Panc1 (cell line): ENCODE data around the gene MTFR2. TPM values are rescaled to one million over a fixed set of nuclear protein-coding genes. Genes with fewer than 3 reads are reported as not detected.

Source experiments
- ATAC-seq: fragments of 200-7000 bp; cut with Tn5 transposase; 2 replicates; pipeline ENCODE4 v1.9.1; 2020; ENCODE audit warnings: mild to moderate bottlenecking, moderate library complexity
- BruUV-seq: library from RNA; stranded (reverse); fragments of 400-500 nt; replicated peaks from 2 replicates; lab custom pipeline; 2021; lab: Mats Ljungman, UMichigan
- CTCF ChIA-PET: fragments of 300-600 bp; sonication (Branson Sonifier 250); formaldehyde crosslinking; loops from one replicate; lab custom pipeline; 2022; ENCODE audit warnings: antibody characterized with exemption; lab: Charles Lee
- POLR2A ChIA-PET: fragments of 300-600 bp; sonication (Branson Sonifier 250); formaldehyde crosslinking; loops from one replicate; lab custom pipeline; 2022; ENCODE audit warnings: antibody characterized with exemption; lab: Charles Lee
- DNase-seq: peaks from one replicate; pipeline ENCODE4 v3.0.0-alpha.2; 2010; ENCODE audit warnings: low read depth, low spot score
- H3K27ac ChIP-seq: 2 replicates; pipeline ENCODE4 v1.5.1; 2011; ENCODE audit warnings: mild to moderate bottlenecking, low read length, inconsistent platforms
- H3K27me3 ChIP-seq: fragments of 200-500 bp; sonication (Bioruptor generic); 2 replicates; pipeline ENCODE4 v1.6.0; 2014; ENCODE audit warnings: low read length, inconsistent platforms; ENCODE audit not compliant: control insufficient read depth, insufficient read depth
- H3K36me3 ChIP-seq: fragments of 200-500 bp; sonication (Bioruptor generic); 2 replicates; pipeline ENCODE4 v1.5.1; 2014; ENCODE audit warnings: inconsistent platforms, mild to moderate bottlenecking, low read length, moderate library complexity; ENCODE audit not compliant: control insufficient read depth, insufficient read depth
- H3K4me1 ChIP-seq: 2 replicates; pipeline ENCODE4 v1.5.1; 2011; ENCODE audit warnings: inconsistent platforms, mild to moderate bottlenecking, low read length, moderate library complexity; ENCODE audit not compliant: control insufficient read depth, insufficient read depth
- H3K4me3 ChIP-seq, 2 experiments: 2 replicates each; pipeline ENCODE4 v1.5.1; 2011 to 2012; ENCODE audit warnings: low read depth in 2 of 2, low read length in 2 of 2, mild to moderate bottlenecking in 2 of 2, inconsistent platforms in 1 of 2, moderate library complexity in 1 of 2
- H3K9me3 ChIP-seq: fragments of 200-500 bp; sonication (Bioruptor generic); 2 replicates; pipeline ENCODE4 v1.5.1; 2014; ENCODE audit warnings: low read depth, mild to moderate bottlenecking, inconsistent platforms, low read length, moderate library complexity; ENCODE audit not compliant: control insufficient read depth, insufficient read depth
- POLR2AphosphoS5 ChIP-seq: IDR thresholded peaks from 2 replicates; pipeline ENCODE4 v1.6.1; 2012; ENCODE audit warnings: mild to moderate bottlenecking, low read depth, low read length, moderate library complexity
- REST ChIP-seq, 2 experiments: IDR thresholded peaks; 2 replicates each; pipeline ENCODE4 v1.6.1; 2011 to 2012; ENCODE audit warnings: low read depth in 2 of 2, control low read depth in 1 of 2, low read length in 1 of 2, mild to moderate bottlenecking in 1 of 2, moderate library complexity in 1 of 2; ENCODE audit not compliant: insufficient read depth in 1 of 2
- SIN3A ChIP-seq: IDR thresholded peaks from 2 replicates; pipeline ENCODE4 v1.6.1; 2012; ENCODE audit warnings: low read depth, mild to moderate bottlenecking, low read length, moderate library complexity, borderline replicate concordance; ENCODE audit not compliant: insufficient read depth
- TCF7L2 ChIP-seq: IDR thresholded peaks from 2 replicates; pipeline ENCODE4 v1.6.1; 2011; ENCODE audit warnings: mild to moderate bottlenecking, low read depth, low read length, inconsistent platforms
- in situ Hi-C: cut with HindIII; loops from 2 replicates; pipeline ENCODE4 v1.10.0; 2016; ENCODE audit warnings: low sequenced_read_pairs, low pct_unique_long_range_greater_than_20kb
- intact Hi-C: fragments of 100-400 bp; cut with micrococcal nuclease; formaldehyde crosslinking; loops from one replicate; pipeline ENCODE4 v1.10.0; 2022; ENCODE audit not compliant: unreplicated experiment
- total RNA-seq: library from RNA; stranded (reverse); gene quantifications from one replicate; pipeline ENCODE4 v1.2.1, GENCODE V29; 2021; ENCODE audit not compliant: unreplicated experiment
- TF ChIP-seq, protein P1 (sequence below): fragments of 450-650 bp; IDR thresholded peaks from 2 replicates; pipeline ENCODE4 v1.5.1; 2017; ENCODE audit warnings: mild to moderate bottlenecking

Gene MTFR2
- total RNA-seq, 1 experiment from 2014 or later, result 12.8 TPM

- CTCF ChIA-PET, result no interaction called here
- TF ChIP-seq REST (IDR thresholded peaks at IDR 0.05; ENCODE audit: insufficient read depth in 1 of 2, low read depth in 2 of 2, low read length in 1 of 2) (no peak), TCF7L2 (no peak), POLR2AphosphoS5 (no peak), SIN3A (no peak)
- TF ChIP-seq, protein P1, sequence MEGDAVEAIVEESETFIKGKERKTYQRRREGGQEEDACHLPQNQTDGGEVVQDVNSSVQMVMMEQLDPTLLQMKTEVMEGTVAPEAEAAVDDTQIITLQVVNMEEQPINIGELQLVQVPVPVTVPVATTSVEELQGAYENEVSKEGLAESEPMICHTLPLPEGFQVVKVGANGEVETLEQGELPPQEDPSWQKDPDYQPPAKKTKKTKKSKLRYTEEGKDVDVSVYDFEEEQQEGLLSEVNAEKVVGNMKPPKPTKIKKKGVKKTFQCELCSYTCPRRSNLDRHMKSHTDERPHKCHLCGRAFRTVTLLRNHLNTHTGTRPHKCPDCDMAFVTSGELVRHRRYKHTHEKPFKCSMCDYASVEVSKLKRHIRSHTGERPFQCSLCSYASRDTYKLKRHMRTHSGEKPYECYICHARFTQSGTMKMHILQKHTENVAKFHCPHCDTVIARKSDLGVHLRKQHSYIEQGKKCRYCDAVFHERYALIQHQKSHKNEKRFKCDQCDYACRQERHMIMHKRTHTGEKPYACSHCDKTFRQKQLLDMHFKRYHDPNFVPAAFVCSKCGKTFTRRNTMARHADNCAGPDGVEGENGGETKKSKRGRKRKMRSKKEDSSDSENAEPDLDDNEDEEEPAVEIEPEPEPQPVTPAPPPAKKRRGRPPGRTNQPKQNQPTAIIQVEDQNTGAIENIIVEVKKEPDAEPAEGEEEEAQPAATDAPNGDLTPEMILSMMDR, result no peak
- no peaks in the 10 kb centered on the region for H3K36me3 ChIP-seq
- no peaks in the 10 kb centered on the region for H3K4me1 ChIP-seq
- in situ Hi-C loops (no loop called here), intact Hi-C loops (no loop called here)
- H3K9me3 ChIP-seq, result no peaks in the 10 kb centered on the region
- BruUV-seq, result no TSS peak
- no peaks in the 10 kb centered on the region for H3K27me3 ChIP-seq
- no peak overlapping the region for H3K4me3 ChIP-seq
- DNase-seq (no peak), ATAC-seq (no peak)
- no peak overlapping the region for H3K27ac ChIP-seq
- POLR2A ChIA-PET, result no interaction called here
These were observed 39.5 kb downstream of the MTFR2 start for GRCh38 chr6:136210398-136211165.

GRCh38 chr6:136209496-136209895 is 40.6 kb downstream of the MTFR2 start:
- intact Hi-C loops, result no loop called here
- POLR2A ChIA-PET, result interaction anchor here (0.7 kb wide), 1 partner anchor 11 kb away, joined by 4 read pairs; no protein-coding TSS in a partner anchor
- CTCF ChIA-PET, result no interaction called here

More at GRCh38 chr6:136209496-136209895, 40.6 kb downstream of the MTFR2 start:
- Histone ChIP-seq H3K4me1 (no peaks in the 10 kb centered on the region), H3K27ac (no peak overlapping the region), H3K27me3 (no peaks in the 10 kb centered on the region), H3K36me3 (no peaks in the 10 kb centered on the region), H3K4me3 (no peak overlapping the region), H3K9me3 (no peaks in the 10 kb centered on the region)
- BruUV-seq, result no TSS peak
- TF ChIP-seq POLR2AphosphoS5, result no peak
- TF ChIP-seq, protein P1, result no peak
- TF ChIP-seq SIN3A, result no peak
- no peak for TF ChIP-seq TCF7L2
- no peak for TF ChIP-seq REST (IDR thresholded peaks at IDR 0.05; ENCODE audit: insufficient read depth in 1 of 2, low read depth in 2 of 2, low read length in 1 of 2)
- ATAC-seq, result no peak
- no peak for DNase-seq
- in situ Hi-C loops, result no loop called here
